ENCODE results near the gene OLFM4. TPM values are rescaled to one million over a fixed set of nuclear protein-coding genes. Genes with fewer than 3 reads are reported as not detected.

OLFM4 gene
- total RNA-seq, 5 donors from 2014 or later (not counting 1 experiment from before 2014, with no cell fraction given), result 0.10 to 0.16 (median 0.15) TPM; not detected in 2

DNA sequence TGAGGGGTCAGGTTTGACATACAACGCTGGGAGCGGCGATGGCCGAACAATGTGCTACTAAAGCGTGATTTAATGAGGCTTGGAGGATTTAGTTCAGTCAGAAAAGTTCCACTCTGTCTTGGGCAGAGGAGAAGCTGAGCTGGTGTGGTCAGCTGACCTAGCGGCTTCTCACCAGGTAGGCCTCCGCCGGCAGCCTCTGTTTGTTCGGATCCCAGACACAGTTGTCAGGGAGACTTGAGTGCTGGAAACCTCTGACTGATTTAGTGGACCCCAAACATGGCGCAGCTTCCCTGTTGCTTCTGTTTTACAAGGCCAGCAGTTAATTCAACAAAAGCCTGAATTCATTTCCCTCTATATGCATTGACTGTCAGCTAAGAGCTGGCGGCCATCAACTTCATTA is 36.5 kb upstream of the OLFM4 start:
- Mint-ChIP-seq H3K9me3 (no peaks in the 10 kb centered on the region), H3K36me3 (no peaks in the 10 kb centered on the region), H3K4me3 (no peak overlapping the region), H3K27me3 (peaks cover 13 to 22% of the 10 kb centered on the region in 2 donors), H3K27ac (no peak overlapping the region), H3K4me1 (peaks cover 0 to 6% (median 1%) of the 10 kb centered on the region in 3 donors)
- WGBS (ENCODE audit: insufficient coverage), result 89% methylated on average over 10 of the region's 11 CpGs
- Histone ChIP-seq H3K36me3 (ENCODE audit: control insufficient read depth in 2 of 2, extremely low read depth in 1 of 2, insufficient read depth in 1 of 2, low read length in 1 of 2) (no peaks in the 10 kb centered on the region), H3K27ac (ENCODE audit: low read length) (no peak overlapping the region), H3K27me3 (replicated peaks in 1 of 2; ENCODE audit: control insufficient read depth in 2 of 2, extremely low read depth in 1 of 2, insufficient read depth in 2 of 2, low read length in 1 of 2) (peaks cover 0 to 5% of the 10 kb centered on the region in 2 experiments), H3K9me3 (no peaks in the 10 kb centered on the region), H3K4me1 (ENCODE audit: control insufficient read depth in 1 of 2, extremely low read depth in 1 of 2, insufficient read depth in 2 of 2, low read length in 2 of 2) (no peaks in the 10 kb centered on the region), H3K4me3 (ENCODE audit: control insufficient read depth in 1 of 2, extremely low read depth in 1 of 2, low read length in 1 of 2) (no peak overlapping the region)
- no peak for DNase-seq
- ATAC-seq (replicated peaks in 1 of 4), result no peak
- CTCF ChIA-PET, result no interaction called here
- POLR2A ChIA-PET, result no interaction called here

DNA sequence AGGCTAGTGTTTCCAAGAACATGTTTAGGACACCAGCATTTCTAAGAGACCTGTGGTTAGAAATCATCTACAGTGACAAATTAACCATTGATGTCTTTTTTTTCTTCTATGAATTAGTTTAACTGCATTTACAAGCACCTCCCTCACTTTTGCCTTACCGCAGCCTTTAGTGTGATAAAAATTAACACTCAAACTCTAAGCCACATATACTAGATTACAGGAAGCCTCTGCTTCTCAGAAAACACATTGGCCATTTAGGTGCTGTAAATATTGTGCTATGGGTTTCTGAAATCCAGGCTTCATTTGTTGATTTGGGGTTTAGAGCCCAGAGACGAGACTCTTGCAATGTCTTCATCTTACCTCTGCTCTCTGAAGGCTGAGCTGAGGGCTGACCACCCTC is 34.6 kb upstream of the OLFM4 start:
- H3K27ac ChIP-seq (ENCODE audit: low read length), result no peak overlapping the region
- ATAC-seq (replicated peaks in 1 of 4), result no peak
- peaks cover 11 to 29% of the 10 kb centered on the region in 2 donors for H3K27me3 Mint-ChIP-seq
- H3K4me3 ChIP-seq (ENCODE audit: control insufficient read depth in 1 of 2, extremely low read depth in 1 of 2, low read length in 1 of 2), result no peak overlapping the region
- H3K27ac Mint-ChIP-seq, result no peak overlapping the region
- CTCF ChIA-PET, result no interaction called here
- no peak for DNase-seq
- H3K4me1 ChIP-seq (ENCODE audit: control insufficient read depth in 1 of 2, extremely low read depth in 1 of 2, insufficient read depth in 2 of 2, low read length in 2 of 2), result no peaks in the 10 kb centered on the region
- H3K9me3 ChIP-seq, result no peaks in the 10 kb centered on the region
- H3K36me3 ChIP-seq (ENCODE audit: control insufficient read depth in 2 of 2, extremely low read depth in 1 of 2, insufficient read depth in 1 of 2, low read length in 1 of 2), result no peaks in the 10 kb centered on the region
- H3K27me3 ChIP-seq (replicated peaks in 1 of 2; ENCODE audit: control insufficient read depth in 2 of 2, extremely low read depth in 1 of 2, insufficient read depth in 2 of 2, low read length in 1 of 2), result peaks cover 0 to 5% of the 10 kb centered on the region in 2 experiments
- no peaks in the 10 kb centered on the region for H3K9me3 Mint-ChIP-seq
- no peaks in the 10 kb centered on the region for H3K36me3 Mint-ChIP-seq
- H3K4me1 Mint-ChIP-seq, result peaks cover 0 to 6% (median 1%) of the 10 kb centered on the region in 3 donors
- POLR2A ChIA-PET, result no interaction called here
- WGBS (ENCODE audit: insufficient coverage), result no CpG with 5 or more reads among the region's 2 CpGs
- H3K4me3 Mint-ChIP-seq, result no peak overlapping the region

DNA sequence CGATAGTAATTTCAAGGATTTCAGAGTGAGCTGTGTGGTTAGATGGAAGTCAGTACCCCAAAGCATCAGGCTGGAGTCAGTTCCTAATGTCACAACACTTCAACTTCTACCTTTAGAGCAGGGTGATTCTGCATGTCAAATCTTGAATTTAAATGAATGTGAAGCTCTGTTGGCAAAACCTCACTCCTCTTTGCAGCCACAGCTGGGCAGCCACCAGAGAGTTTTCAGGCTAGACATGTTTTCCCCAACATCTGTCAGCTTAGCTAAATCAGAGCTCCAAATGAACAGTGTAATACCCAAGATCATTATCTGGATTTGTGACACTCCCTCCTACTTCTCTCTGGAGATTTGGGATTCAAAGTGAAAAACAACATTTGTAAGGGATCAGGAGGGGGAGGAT is 33.7 kb upstream of the OLFM4 start:
- no peak overlapping the region for H3K27ac Mint-ChIP-seq
- ATAC-seq (replicated peaks in 1 of 4), result no peak
- Histone ChIP-seq H3K4me1 (ENCODE audit: control insufficient read depth in 1 of 2, extremely low read depth in 1 of 2, insufficient read depth in 2 of 2, low read length in 2 of 2) (no peaks in the 10 kb centered on the region), H3K9me3 (no peaks in the 10 kb centered on the region), H3K36me3 (ENCODE audit: control insufficient read depth in 2 of 2, extremely low read depth in 1 of 2, insufficient read depth in 1 of 2, low read length in 1 of 2) (no peaks in the 10 kb centered on the region), H3K27ac (ENCODE audit: low read length) (no peak overlapping the region), H3K27me3 (replicated peaks in 1 of 2; ENCODE audit: control insufficient read depth in 2 of 2, extremely low read depth in 1 of 2, insufficient read depth in 2 of 2, low read length in 1 of 2) (peaks cover 0 to 5% of the 10 kb centered on the region in 2 experiments), H3K4me3 (ENCODE audit: control insufficient read depth in 1 of 2, extremely low read depth in 1 of 2, low read length in 1 of 2) (no peak overlapping the region)
- H3K4me1 Mint-ChIP-seq, result peaks cover 0 to 6% (median 1%) of the 10 kb centered on the region in 3 donors
- ChIA-PET CTCF (no interaction called here), POLR2A (no interaction called here)
- DNase-seq, result no peak
- H3K36me3 Mint-ChIP-seq, result no peaks in the 10 kb centered on the region
- H3K27me3 Mint-ChIP-seq, result peaks cover 9 to 29% of the 10 kb centered on the region in 2 donors
- H3K9me3 Mint-ChIP-seq, result peaks cover 0 to 4% (median 0%) of the 10 kb centered on the region in 3 donors
- WGBS (ENCODE audit: insufficient coverage), result no CpG with 5 or more reads among the region's 1 CpG
- no peak overlapping the region for H3K4me3 Mint-ChIP-seq

DNA sequence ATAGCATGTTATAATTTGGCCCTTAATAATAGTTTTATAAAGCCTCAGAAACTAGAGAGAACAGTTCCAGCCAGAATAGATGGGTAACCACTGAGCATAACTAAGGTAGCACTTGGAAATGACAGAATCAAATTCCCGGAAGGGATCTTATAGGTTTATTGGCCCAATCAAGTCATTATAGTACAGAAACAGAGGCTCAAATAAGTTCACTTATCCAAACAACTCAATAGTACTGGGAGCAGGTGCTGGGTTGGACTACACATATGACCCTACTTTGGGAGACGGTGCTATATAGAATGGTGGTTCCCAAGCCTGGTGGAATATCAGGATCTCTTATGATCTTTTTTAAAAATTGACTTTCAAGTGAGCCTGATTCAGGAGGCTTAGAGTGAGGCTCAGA is 32.7 kb upstream of the OLFM4 start:
- H3K4me1 Mint-ChIP-seq, result peaks cover 0 to 6% (median 1%) of the 10 kb centered on the region in 3 donors
- H3K27me3 ChIP-seq (replicated peaks in 1 of 2; ENCODE audit: control insufficient read depth in 2 of 2, extremely low read depth in 1 of 2, insufficient read depth in 2 of 2, low read length in 1 of 2), result peaks cover 0 to 5% of the 10 kb centered on the region in 2 experiments
- ChIA-PET CTCF (no interaction called here), POLR2A (no interaction called here)
- ATAC-seq (replicated peaks in 1 of 4) (no peak), DNase-seq (no peak)
- no peaks in the 10 kb centered on the region for H3K9me3 ChIP-seq
- no peak overlapping the region for H3K4me3 Mint-ChIP-seq
- H3K36me3 ChIP-seq (ENCODE audit: control insufficient read depth in 2 of 2, extremely low read depth in 1 of 2, insufficient read depth in 1 of 2, low read length in 1 of 2), result no peaks in the 10 kb centered on the region
- WGBS (ENCODE audit: insufficient coverage), result no CpG with 5 or more reads among the region's 2 CpGs
- H3K9me3 Mint-ChIP-seq, result peaks cover 0 to 4% (median 0%) of the 10 kb centered on the region in 3 donors
- no peaks in the 10 kb centered on the region for H3K4me1 ChIP-seq (ENCODE audit: control insufficient read depth in 1 of 2, extremely low read depth in 1 of 2, insufficient read depth in 2 of 2, low read length in 2 of 2)
- no peak overlapping the region for H3K4me3 ChIP-seq (ENCODE audit: control insufficient read depth in 1 of 2, extremely low read depth in 1 of 2, low read length in 1 of 2)
- no peak overlapping the region for H3K27ac ChIP-seq (ENCODE audit: low read length)
- peaks cover 5 to 23% of the 10 kb centered on the region in 2 donors for H3K27me3 Mint-ChIP-seq
- H3K36me3 Mint-ChIP-seq, result no peaks in the 10 kb centered on the region
- H3K27ac Mint-ChIP-seq, result no peak overlapping the region

DNA sequence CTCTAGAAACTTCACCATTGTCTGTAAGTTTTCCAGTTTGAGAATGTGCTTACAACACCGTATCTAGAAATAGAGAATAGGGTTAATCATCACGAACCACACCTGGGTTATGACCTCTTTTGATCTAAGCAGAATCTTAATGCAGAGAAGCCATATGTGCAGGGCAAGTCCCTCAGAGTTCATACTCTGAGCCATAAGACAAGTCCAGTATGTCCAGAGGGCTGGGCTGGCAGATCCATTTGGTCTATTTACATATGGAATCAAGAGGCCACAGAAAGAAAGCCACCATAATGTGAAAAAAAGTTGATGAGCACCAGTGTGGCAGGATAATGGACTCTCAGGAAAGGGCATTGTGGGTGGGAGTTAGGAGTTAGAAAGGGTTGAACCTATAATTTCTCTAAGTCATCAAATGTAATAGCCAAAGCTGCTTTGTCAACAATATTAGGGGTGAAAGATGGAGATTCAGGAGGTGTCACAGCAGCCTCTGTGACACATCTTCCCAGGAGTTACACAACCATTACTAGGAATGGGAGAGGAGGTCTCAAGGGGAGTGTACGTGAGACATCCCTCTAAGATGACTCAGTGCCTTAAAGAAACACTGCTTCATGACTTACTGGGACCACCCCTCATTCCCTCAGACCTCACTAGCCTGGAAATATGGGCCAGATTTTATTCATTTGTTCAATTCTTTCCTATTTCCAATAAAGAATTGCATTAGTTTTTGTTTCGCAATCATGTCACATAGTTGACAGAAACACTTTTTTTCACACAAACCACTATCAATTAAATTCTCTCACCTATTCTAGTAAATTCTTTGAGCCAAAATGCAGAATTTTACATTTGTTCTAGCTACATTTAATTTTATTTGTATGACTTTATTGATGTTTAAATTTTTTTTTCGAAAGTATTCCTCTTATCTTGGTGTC is 30.4 kb upstream of the OLFM4 start:
- H3K27ac Mint-ChIP-seq, result no peak overlapping the region
- H3K4me1 Mint-ChIP-seq, result peaks cover 0 to 6% (median 1%) of the 10 kb centered on the region in 3 donors
- no peak for ATAC-seq (replicated peaks in 1 of 4)
- no peaks in the 10 kb centered on the region for H3K36me3 Mint-ChIP-seq
- Histone ChIP-seq H3K4me3 (ENCODE audit: control insufficient read depth in 1 of 2, extremely low read depth in 1 of 2, low read length in 1 of 2) (no peak overlapping the region), H3K36me3 (ENCODE audit: control insufficient read depth in 2 of 2, extremely low read depth in 1 of 2, insufficient read depth in 1 of 2, low read length in 1 of 2) (no peaks in the 10 kb centered on the region), H3K27ac (ENCODE audit: low read length) (no peak overlapping the region), H3K9me3 (no peaks in the 10 kb centered on the region), H3K4me1 (ENCODE audit: control insufficient read depth in 1 of 2, extremely low read depth in 1 of 2, insufficient read depth in 2 of 2, low read length in 2 of 2) (no peaks in the 10 kb centered on the region), H3K27me3 (replicated peaks in 1 of 2; ENCODE audit: control insufficient read depth in 2 of 2, extremely low read depth in 1 of 2, insufficient read depth in 2 of 2, low read length in 1 of 2) (peaks cover 0 to 9% of the 10 kb centered on the region in 2 experiments)
- ChIA-PET POLR2A (no interaction called here), CTCF (no interaction called here)
- WGBS (ENCODE audit: insufficient coverage), result 70% methylated on average over 2 of the region's 5 CpGs
- DNase-seq, result no peak
- H3K27me3 Mint-ChIP-seq, result peaks cover 3 to 23% of the 10 kb centered on the region in 2 donors
- H3K9me3 Mint-ChIP-seq, result peaks cover 0 to 4% (median 0%) of the 10 kb centered on the region in 3 donors
- no peak overlapping the region for H3K4me3 Mint-ChIP-seq

DNA sequence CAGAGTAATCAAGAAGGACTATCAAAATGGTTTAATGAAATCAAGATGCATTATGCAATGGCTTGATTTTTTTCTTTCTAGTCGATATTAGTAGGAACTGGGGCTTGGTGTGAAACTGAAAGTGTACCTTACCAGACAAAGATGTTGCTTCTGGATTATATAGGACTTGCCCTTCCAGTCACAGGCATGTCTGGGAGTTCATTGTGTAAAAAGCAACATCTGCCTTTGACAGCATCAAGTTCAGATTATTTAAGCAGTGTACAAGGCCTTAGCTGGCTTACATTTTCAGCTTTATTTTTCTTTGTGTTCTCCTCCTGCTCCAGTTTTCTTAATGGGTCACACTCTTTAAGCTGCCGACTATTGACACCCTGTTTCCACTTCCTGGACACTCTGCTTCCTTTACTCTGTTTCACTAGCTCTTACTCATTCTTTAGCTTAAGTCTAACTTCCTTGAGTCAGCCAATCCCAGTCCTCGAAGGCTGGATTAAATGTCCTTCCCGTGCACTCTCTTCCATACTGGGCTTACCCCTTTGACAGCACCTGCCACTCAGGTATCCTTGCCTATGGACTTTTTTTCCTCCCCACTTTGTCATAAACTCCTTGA is 29.4 kb upstream of the OLFM4 start:
- no peak overlapping the region for H3K27ac Mint-ChIP-seq
- no peaks in the 10 kb centered on the region for H3K36me3 Mint-ChIP-seq
- peaks cover 0 to 6% of the 10 kb centered on the region in 2 experiments for H3K27me3 ChIP-seq (replicated peaks in 1 of 2; ENCODE audit: control insufficient read depth in 2 of 2, extremely low read depth in 1 of 2, insufficient read depth in 2 of 2, low read length in 1 of 2)
- POLR2A ChIA-PET, result interaction anchor here in 1 of 2 donors (0.6 kb wide), 1 partner anchor 215 kb away, joined by 3 read pairs; no protein-coding TSS in a partner anchor
- H3K27ac ChIP-seq (ENCODE audit: low read length), result no peak overlapping the region
- peaks cover 0 to 6% (median 1%) of the 10 kb centered on the region in 3 donors for H3K4me1 Mint-ChIP-seq
- no peaks in the 10 kb centered on the region for H3K36me3 ChIP-seq (ENCODE audit: control insufficient read depth in 2 of 2, extremely low read depth in 1 of 2, insufficient read depth in 1 of 2, low read length in 1 of 2)
- H3K9me3 ChIP-seq, result no peaks in the 10 kb centered on the region
- no peak overlapping the region for H3K4me3 Mint-ChIP-seq
- no peak overlapping the region for H3K4me3 ChIP-seq (ENCODE audit: control insufficient read depth in 1 of 2, extremely low read depth in 1 of 2, low read length in 1 of 2)
- ATAC-seq (replicated peaks in 1 of 4), result no peak
- 44% methylated on average over 4 of the region's 4 CpGs for WGBS (ENCODE audit: insufficient coverage)
- H3K27me3 Mint-ChIP-seq, result peaks cover 3 to 23% of the 10 kb centered on the region in 2 donors
- DNase-seq, result peak in 1 of 35 experiments; percentile 3
- CTCF ChIA-PET, result interaction anchor here in 1 of 2 donors (0.6 kb wide), 1 partner anchor 35 kb away, joined by 4 read pairs; no protein-coding TSS in a partner anchor
- H3K9me3 Mint-ChIP-seq, result peaks cover 0 to 4% (median 0%) of the 10 kb centered on the region in 3 donors
- no peaks in the 10 kb centered on the region for H3K4me1 ChIP-seq (ENCODE audit: control insufficient read depth in 1 of 2, extremely low read depth in 1 of 2, insufficient read depth in 2 of 2, low read length in 2 of 2)

Data from T-cell (primary cell).